Measurements from ENCODE around the gene PAXX. TPM values are rescaled to one million over a fixed set of nuclear protein-coding genes. Genes with fewer than 3 reads are reported as not detected.

PAXX gene
- total and polyA plus RNA-seq, 12 donors, result 12.7 to 131 (median 17.1) TPM

- Histone ChIP-seq H3K27ac (peak overlapping the region in 5 of 10 donors; percentile 25 to 92 (median 43)), H3K27me3 (peaks cover 0 to 25% (median 0%) of the 10 kb centered on the region in 7 donors), H3K4me1 (peaks cover 20 to 49% (median 30%) of the 10 kb centered on the region in 9 donors), H3K36me3 (peaks cover 4 to 56% (median 20%) of the 10 kb centered on the region in 9 donors), H3K9me3 (no peaks in the 10 kb centered on the region), H3K4me3 (no peak overlapping the region)
- intact Hi-C loops (cut with DNase I), result no loop called here
- ATAC-seq (no peak), DNase-seq (no peak)
- 64 to 67% methylated on average over 15 to 16 of the region's 16 CpGs for WGBS, 2 donors
- TF ChIP-seq CTCF (IDR thresholded peaks at IDR 0.05), result no peak
Observed at GRCh38 chr9:137041124-137041523, 48.9 kb downstream of the PAXX start.

GRCh38 chr9:137042751-137043727 lies 50.8 kb downstream of the PAXX start:
- ATAC-seq (peak; percentile 47 to 74 (median 61)), DNase-seq (peak; percentile 69 to 85)
- 62 to 72% methylated on average over 30 to 36 of the region's 36 CpGs for WGBS, 2 donors
- Histone ChIP-seq H3K27me3 (peaks cover 0 to 44% (median 12%) of the 10 kb centered on the region in 7 donors), H3K27ac (peak overlapping the region; percentile 78 to 92 (median 88)), H3K36me3 (peaks cover 4 to 47% (median 20%) of the 10 kb centered on the region in 9 donors), H3K4me3 (peak overlapping the region in 9 of 10 donors; percentile 57 to 80 (median 72)), H3K4me1 (peaks cover 27 to 56% (median 37%) of the 10 kb centered on the region in 9 donors), H3K9me3 (no peaks in the 10 kb centered on the region)
- intact Hi-C loops (cut with DNase I), result no loop called here
- no peak for TF ChIP-seq CTCF (IDR thresholded peaks at IDR 0.05)

Other genes starting within 250 kb of the PAXX start
Only the 30 nearest of the 39 such genes appear.
- gene TMEM141, start 201.1 kb upstream of the PAXX start, total RNA-seq, result 10 to 100 TPM; 48.1 to 83.4 (median 61.8) TPM
- gene TMEM141, start 201.1 kb upstream of the PAXX start, polyA plus RNA-seq, result 100 to 1,000 TPM in 1 of 2 donors, 10 to 100 TPM in 1; 95.6 to 107 TPM
- gene CCDC183, start 196.1 kb upstream of the PAXX start, total RNA-seq, result 1 to 10 TPM in 6 of 10 donors, under 1 TPM in 4; 0.56 to 2.4 (median 1.1) TPM
- 1 to 10 TPM in 1 of 2 donors, under 1 TPM in 1; 0.49 to 9.2 TPM for gene CCDC183, start 196.1 kb upstream of the PAXX start, polyA plus RNA-seq
- gene RABL6, start 184.5 kb upstream of the PAXX start, total RNA-seq, result 10 to 100 TPM; 61.6 to 91.2 (median 66.6) TPM
- 10 to 100 TPM; 60.5 to 97.4 TPM for gene RABL6, start 184.5 kb upstream of the PAXX start, polyA plus RNA-seq
- 1 to 10 TPM; 3.6 to 8.3 (median 5.9) TPM for gene AJM1, start 149.9 kb upstream of the PAXX start, total RNA-seq
- 1 to 10 TPM; 3.4 to 7.6 TPM for gene AJM1, start 149.9 kb upstream of the PAXX start, polyA plus RNA-seq
- gene PHPT1, start 143.0 kb upstream of the PAXX start, total RNA-seq, result 100 to 1,000 TPM; 310 to 376 (median 327) TPM
- 100 to 1,000 TPM; 354 to 650 TPM for gene PHPT1, start 143.0 kb upstream of the PAXX start, polyA plus RNA-seq
- gene MAMDC4, start 140.1 kb upstream of the PAXX start, total RNA-seq, result 10 to 100 TPM in 2 of 10 donors, 1 to 10 TPM in 8; 4.1 to 11.3 (median 8.3) TPM
- gene MAMDC4, start 140.1 kb upstream of the PAXX start, polyA plus RNA-seq, result 10 to 100 TPM in 1 of 2 donors, 1 to 10 TPM in 1; 8.0 to 45.4 TPM
- 100 to 1,000 TPM; 289 to 375 (median 329) TPM for gene EDF1, start 126.1 kb upstream of the PAXX start, total RNA-seq
- gene EDF1, start 126.1 kb upstream of the PAXX start, polyA plus RNA-seq, result 1,000 to 10,000 TPM in 1 of 2 donors, 100 to 1,000 TPM in 1; 624 to 1,058 TPM
- 10 to 100 TPM in 5 of 10 donors, 1 to 10 TPM in 5; 5.4 to 14.8 (median 9.7) TPM for gene TRAF2, start 105.9 kb upstream of the PAXX start, total RNA-seq
- gene TRAF2, start 105.9 kb upstream of the PAXX start, polyA plus RNA-seq, result 10 to 100 TPM; 10.1 to 17.0 TPM
- 100 to 1,000 TPM; 118 to 169 (median 138) TPM for gene FBXW5, start 47.7 kb upstream of the PAXX start, total RNA-seq
- 100 to 1,000 TPM; 177 to 215 TPM for gene FBXW5, start 47.7 kb upstream of the PAXX start, polyA plus RNA-seq
- 10 to 100 TPM in 1 of 10 donors, 1 to 10 TPM in 9; 1.2 to 10.0 (median 2.4) TPM for gene C8G, start 47.2 kb upstream of the PAXX start, total RNA-seq
- 1 to 10 TPM; 2.0 to 2.1 TPM for gene C8G, start 47.2 kb upstream of the PAXX start, polyA plus RNA-seq
- 10 to 100 TPM in 4 of 10 donors, 1 to 10 TPM in 6; 4.1 to 17.9 (median 6.8) TPM for gene LCN12, start 40.1 kb upstream of the PAXX start, total RNA-seq
- gene LCN12, start 40.1 kb upstream of the PAXX start, polyA plus RNA-seq, result 1 to 10 TPM in 1 of 2 donors, under 1 TPM in 1; 0.74 to 8.3 TPM
- gene PTGDS, start 14.9 kb upstream of the PAXX start, total RNA-seq, result 1,000 to 10,000 TPM; 1,129 to 5,119 (median 4,014) TPM
- 1,000 to 10,000 TPM; 2,970 to 3,711 TPM for gene PTGDS, start 14.9 kb upstream of the PAXX start, polyA plus RNA-seq
- 10 to 100 TPM in 2 of 10 donors, 1 to 10 TPM in 8; 1.4 to 10.9 (median 6.4) TPM for gene LCNL1, start 9.4 kb upstream of the PAXX start, total RNA-seq
- gene LCNL1, start 9.4 kb upstream of the PAXX start, polyA plus RNA-seq, result 10 to 100 TPM in 1 of 2 donors, under 1 TPM in 1; 0.10 to 10.3 TPM
- gene CLIC3, start 4.1 kb downstream of the PAXX start, total RNA-seq, result 10 to 100 TPM in 1 of 10 donors, 1 to 10 TPM in 8, under 1 TPM in 1; 0.46 to 11.5 (median 3.0) TPM
- gene CLIC3, start 4.1 kb downstream of the PAXX start, polyA plus RNA-seq, result 10 to 100 TPM in 1 of 2 donors, 1 to 10 TPM in 1; 9.5 to 21.4 TPM
- 10 to 100 TPM; 23.6 to 42.6 (median 28.1) TPM for gene ABCA2, start 35.8 kb downstream of the PAXX start, total RNA-seq
- gene ABCA2, start 35.8 kb downstream of the PAXX start, polyA plus RNA-seq, result 10 to 100 TPM; 16.0 to 46.7 TPM
- under 1 TPM in 5 of 10 donors, not detected in 5; 0.13 to 0.30 (median 0.15) TPM for gene FUT7, start 39.7 kb downstream of the PAXX start, total RNA-seq
- under 1 TPM; 0.07 to 0.15 TPM for gene FUT7, start 39.7 kb downstream of the PAXX start, polyA plus RNA-seq
- gene NPDC1, start 53.8 kb downstream of the PAXX start, total RNA-seq, result 10 to 100 TPM; 29.1 to 74.3 (median 52.6) TPM
- gene NPDC1, start 53.8 kb downstream of the PAXX start, polyA plus RNA-seq, result 100 to 1,000 TPM in 1 of 2 donors, 10 to 100 TPM in 1; 74.2 to 153 TPM
- 1 to 10 TPM in 8 of 10 donors, under 1 TPM in 2; 0.32 to 2.5 (median 1.6) TPM for gene ENTPD2, start 61.6 kb downstream of the PAXX start, total RNA-seq
- 1 to 10 TPM in 1 of 2 donors, under 1 TPM in 1; 0.96 to 3.3 TPM for gene ENTPD2, start 61.6 kb downstream of the PAXX start, polyA plus RNA-seq
- gene SAPCD2, start 78.1 kb downstream of the PAXX start, total RNA-seq, result 1 to 10 TPM in 1 of 10 donors, under 1 TPM in 8, not detected in 1; 0.06 to 1.1 (median 0.11) TPM
- gene SAPCD2, start 78.1 kb downstream of the PAXX start, polyA plus RNA-seq, result under 1 TPM; 0.15 to 0.23 TPM
- gene UAP1L1, start 85.1 kb downstream of the PAXX start, total RNA-seq, result 10 to 100 TPM in 4 of 10 donors, 1 to 10 TPM in 6; 6.0 to 16.5 (median 8.5) TPM
- 10 to 100 TPM in 1 of 2 donors, 1 to 10 TPM in 1; 3.4 to 24.3 TPM for gene UAP1L1, start 85.1 kb downstream of the PAXX start, polyA plus RNA-seq
- gene MAN1B1, start 94.6 kb downstream of the PAXX start, total RNA-seq, result 10 to 100 TPM; 16.9 to 27.7 (median 20.9) TPM
- gene MAN1B1, start 94.6 kb downstream of the PAXX start, polyA plus RNA-seq, result 10 to 100 TPM; 25.5 to 71.4 TPM
- gene DPP7, start 122.3 kb downstream of the PAXX start, total RNA-seq, result 100 to 1,000 TPM in 7 of 10 donors, 10 to 100 TPM in 3; 91.4 to 167 (median 118) TPM
- gene DPP7, start 122.3 kb downstream of the PAXX start, polyA plus RNA-seq, result 100 to 1,000 TPM; 152 to 677 TPM
- gene GRIN1, start 146.7 kb downstream of the PAXX start, total RNA-seq, result not detected
- gene GRIN1, start 146.7 kb downstream of the PAXX start, polyA plus RNA-seq, result not detected
- not detected for gene LRRC26, start 177.6 kb downstream of the PAXX start, total RNA-seq
- not detected for gene LRRC26, start 177.6 kb downstream of the PAXX start, polyA plus RNA-seq
- gene TMEM210, start 179.6 kb downstream of the PAXX start, total RNA-seq, result not detected
- not detected for gene TMEM210, start 179.6 kb downstream of the PAXX start, polyA plus RNA-seq
- gene ANAPC2, start 196.1 kb downstream of the PAXX start, total RNA-seq, result 10 to 100 TPM; 24.6 to 44.8 (median 27.7) TPM
- 10 to 100 TPM; 23.7 to 69.6 TPM for gene ANAPC2, start 196.1 kb downstream of the PAXX start, polyA plus RNA-seq
- gene SSNA1, start 196.3 kb downstream of the PAXX start, total RNA-seq, result 10 to 100 TPM; 47.3 to 73.5 (median 56.7) TPM
- gene SSNA1, start 196.3 kb downstream of the PAXX start, polyA plus RNA-seq, result 100 to 1,000 TPM; 146 to 168 TPM
- 10 to 100 TPM; 10.2 to 31.5 (median 21.7) TPM for gene TPRN, start 208.3 kb downstream of the PAXX start, total RNA-seq
- 10 to 100 TPM; 12.0 to 14.5 TPM for gene TPRN, start 208.3 kb downstream of the PAXX start, polyA plus RNA-seq
- gene TMEM203, start 213.2 kb downstream of the PAXX start, total RNA-seq, result 10 to 100 TPM; 36.4 to 46.2 (median 41.7) TPM
- gene TMEM203, start 213.2 kb downstream of the PAXX start, polyA plus RNA-seq, result 10 to 100 TPM; 39.4 to 51.2 TPM
- 10 to 100 TPM in 1 of 10 donors, 1 to 10 TPM in 9; 4.6 to 10.1 (median 5.4) TPM for gene NDOR1, start 213.3 kb downstream of the PAXX start, total RNA-seq
- 10 to 100 TPM in 1 of 2 donors, 1 to 10 TPM in 1; 6.5 to 10.6 TPM for gene NDOR1, start 213.3 kb downstream of the PAXX start, polyA plus RNA-seq

Measured in heart right ventricle (tissue), 16 donors.